K562 treated with DMSO at 1 percent for 4 hours (cell line): ENCODE measurements around the gene CDK16. TPM values are rescaled to one million over a fixed set of nuclear protein-coding genes. Genes with fewer than 3 reads are reported as not detected.

ENCODE experiments used
- total RNA-seq: library from RNA; unstranded; fragments of 300-600 nt; gene quantifications from 2 replicates; pipeline ENCODE4 v1.2.3, GENCODE V29; 2022; ENCODE audit not compliant: insufficient read depth

The CDK16 gene
- total RNA-seq, result 65.2 and 87.5 TPM in 2 replicates

DNA sequence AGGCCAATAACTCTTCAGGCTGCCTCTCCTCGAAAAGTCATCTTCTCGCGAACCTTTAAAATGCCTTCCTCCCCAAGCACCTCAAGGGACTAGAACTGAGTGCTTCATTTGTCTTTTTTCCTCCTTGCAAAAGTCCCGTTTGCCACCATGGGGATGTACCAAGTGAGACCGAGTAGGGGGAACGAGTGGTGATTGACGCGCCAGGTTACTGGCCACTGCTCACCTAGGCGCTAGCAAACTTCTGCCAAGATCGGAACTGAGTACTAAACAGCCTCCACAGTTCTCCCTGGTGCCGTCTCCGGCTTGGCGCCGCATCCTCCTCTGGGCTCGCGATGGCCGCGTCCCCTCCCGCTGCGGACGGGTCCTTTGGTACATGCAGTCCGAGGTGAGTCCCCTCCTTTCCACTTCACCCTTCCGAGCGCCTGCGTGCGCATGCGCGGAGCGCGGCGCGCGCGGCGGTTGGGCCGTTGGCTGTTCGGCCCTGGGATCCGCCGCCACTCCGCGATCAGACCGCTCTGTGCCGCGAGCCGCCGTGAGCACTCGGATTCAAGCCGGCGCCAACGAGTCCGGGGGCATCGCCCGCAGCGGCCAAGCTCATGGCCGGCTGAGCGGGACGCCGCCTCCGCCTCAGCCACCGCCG lies at the start of gene CDK16:
TSS of gene CDK16 (plus strand) at position 402 of the 640 bp plus-strand sequence. CDS start 4,877 bp downstream, outside the sequence.

GRCh38 chrX:47193475-47194193 lies 24.8 kb upstream of the CDK16 start, which contains the start of gene UBA1:
Gene UBA1, plus strand, starts transcription at chrX:47193829. Its CDS starts 4,974 bp downstream, at chrX:47198803.

DNA sequence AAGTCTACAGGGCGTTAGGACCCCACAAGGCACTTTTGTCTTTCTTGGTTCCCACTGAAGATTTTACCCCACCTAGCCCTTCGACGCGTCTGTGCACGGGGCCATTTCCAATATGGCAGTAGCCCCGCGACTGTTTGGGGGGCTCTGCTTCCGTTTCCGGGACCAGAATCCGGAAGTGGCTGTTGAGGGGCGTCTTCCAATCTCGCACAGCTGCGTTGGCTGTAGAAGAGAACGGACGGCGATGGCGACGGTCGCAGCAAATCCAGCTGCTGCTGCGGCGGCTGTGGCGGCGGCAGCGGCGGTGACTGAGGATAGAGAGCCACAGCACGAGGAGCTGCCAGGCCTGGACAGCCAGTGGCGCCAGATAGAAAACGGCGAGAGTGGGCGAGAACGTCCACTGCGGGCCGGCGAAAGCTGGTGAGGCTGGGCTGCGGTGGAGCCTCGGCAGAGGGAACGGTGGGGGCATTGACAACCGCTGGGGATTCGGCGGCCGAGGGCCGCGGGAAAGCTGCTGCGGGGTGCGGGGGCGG lies 14.4 kb downstream of the CDK16 start, which contains the start of gene USP11:
TSS of gene USP11 (plus strand) at position 207 of the 530 bp plus-strand sequence. CDS start at position 242, 35 bp downstream.

Other genes starting within 250 kb of the CDK16 start
- not detected in 2 replicates for gene RGN, start 140.2 kb upstream of the CDK16 start, total RNA-seq
- gene NDUFB11, start 74.0 kb upstream of the CDK16 start, total RNA-seq, result 160 and 168 TPM in 2 replicates
- 53.9 and 60.0 TPM in 2 replicates for gene RBM10, start 73.5 kb upstream of the CDK16 start, total RNA-seq
- 176 and 178 TPM in 2 replicates for gene UBA1, start 24.9 kb upstream of the CDK16 start, total RNA-seq
- gene USP11, start 14.3 kb downstream of the CDK16 start, total RNA-seq, result 32.1 and 35.7 TPM in 2 replicates
- gene ZNF157, start 151.9 kb downstream of the CDK16 start, total RNA-seq, result not detected in 2 replicates